ENCODE measurements around the gene SIPA1.
"Not testable (repeated sequence)": the region's sequence is repeated elsewhere in the genome, so short reads cannot be mapped to it uniquely, and the experiment has no call there.

The SIPA1 gene

GRCh38 chr11:65658174-65659021 lies 20.5 kb downstream of the SIPA1 start:
- peaks cover 14% of the 10 kb centered on the region for H3K4me1 ChIP-seq (ENCODE audit: insufficient read depth, low read length)
- H3K36me3 ChIP-seq (ENCODE audit: insufficient read depth, low read length): peaks cover 66% of the 10 kb centered on the region
- H3K27me3 ChIP-seq (ENCODE audit: insufficient read depth, low read length): no peaks in the 10 kb centered on the region
- H3K9me3 ChIP-seq (ENCODE audit: low read length): no peaks in the 10 kb centered on the region
- H3K4me3 ChIP-seq (ENCODE audit: low read length): no peak overlapping the region
- H2AFZ ChIP-seq (ENCODE audit: low read depth, low read length): no peak overlapping the region

GRCh38 chr11:65660038-65660437 lies 22.1 kb downstream of the SIPA1 start:
- Histone ChIP-seq H3K36me3 (ENCODE audit: insufficient read depth, low read length) (peaks cover 56% of the 10 kb centered on the region), H3K9me3 (ENCODE audit: low read length) (no peaks in the 10 kb centered on the region), H3K4me3 (ENCODE audit: low read length) (no peak overlapping the region), H3K27me3 (ENCODE audit: insufficient read depth, low read length) (no peaks in the 10 kb centered on the region), H3K4me1 (ENCODE audit: insufficient read depth, low read length) (peaks cover 12% of the 10 kb centered on the region), H2AFZ (ENCODE audit: low read depth, low read length) (no peak overlapping the region)

GRCh38 chr11:65660908-65661307 lies 23.0 kb downstream of the SIPA1 start:
- H3K36me3 ChIP-seq (ENCODE audit: insufficient read depth, low read length): peaks cover 48% of the 10 kb centered on the region
- not testable (repeated sequence) for H3K9me3 ChIP-seq (ENCODE audit: low read length); H3K4me3 ChIP-seq (ENCODE audit: low read length)

GRCh38 chr11:65661599-65662246 lies 23.8 kb downstream of the SIPA1 start:
- peaks cover 42% of the 10 kb centered on the region for H3K36me3 ChIP-seq (ENCODE audit: insufficient read depth, low read length)
- no peak overlapping the region for H2AFZ ChIP-seq (ENCODE audit: low read depth, low read length)
- H3K9me3 ChIP-seq (ENCODE audit: low read length): no peaks in the 10 kb centered on the region

More at GRCh38 chr11:65660908-65661307, 23.0 kb downstream of the SIPA1 start:
- not testable (repeated sequence) for H3K27me3 ChIP-seq (ENCODE audit: insufficient read depth, low read length); H2AFZ ChIP-seq (ENCODE audit: low read depth, low read length)
- H3K4me1 ChIP-seq (ENCODE audit: insufficient read depth, low read length): peaks cover 12% of the 10 kb centered on the region

GRCh38 chr11:65662247-65662798 lies 24.4 kb downstream of the SIPA1 start:
- Histone ChIP-seq H3K27me3 (ENCODE audit: insufficient read depth, low read length) (no peaks in the 10 kb centered on the region), H3K9me3 (ENCODE audit: low read length) (no peaks in the 10 kb centered on the region), H2AFZ (ENCODE audit: low read depth, low read length) (peak overlapping the region; percentile 15), H3K4me3 (ENCODE audit: low read length) (peak overlapping the region; percentile 98), H3K36me3 (ENCODE audit: insufficient read depth, low read length) (peaks cover 37% of the 10 kb centered on the region), H3K4me1 (ENCODE audit: insufficient read depth, low read length) (peaks cover 12% of the 10 kb centered on the region)

More at GRCh38 chr11:65661599-65662246, 23.8 kb downstream of the SIPA1 start:
- Histone ChIP-seq H3K4me3 (ENCODE audit: low read length) (peak overlapping the region; percentile 98), H3K27me3 (ENCODE audit: insufficient read depth, low read length) (no peaks in the 10 kb centered on the region), H3K4me1 (ENCODE audit: insufficient read depth, low read length) (peaks cover 12% of the 10 kb centered on the region)

GRCh38 chr11:65662799-65663638 lies 25.1 kb downstream of the SIPA1 start, which contains the start of gene RELA:
Gene RELA (minus strand): TSS chr11:65662916. CDS start chr11:65662832, 84 bp downstream.
- H3K36me3 ChIP-seq (ENCODE audit: insufficient read depth, low read length): peaks cover 30% of the 10 kb centered on the region
- H2AFZ ChIP-seq (ENCODE audit: low read depth, low read length): peak within 1 kb of the TSS; percentile 73
- H3K4me1 ChIP-seq (ENCODE audit: insufficient read depth, low read length): peaks cover 12% of the 10 kb centered on the region
- no peaks in the 10 kb centered on the region for H3K9me3 ChIP-seq (ENCODE audit: low read length)
- peak within 1 kb of the TSS; percentile 98 for H3K4me3 ChIP-seq (ENCODE audit: low read length)
- no peaks in the 10 kb centered on the region for H3K27me3 ChIP-seq (ENCODE audit: insufficient read depth, low read length)

GRCh38 chr11:65663639-65664200 lies 25.8 kb downstream of the SIPA1 start:
- H2AFZ ChIP-seq (ENCODE audit: low read depth, low read length): peak overlapping the region; percentile 73
- H3K9me3 ChIP-seq (ENCODE audit: low read length): no peaks in the 10 kb centered on the region
- H3K27me3 ChIP-seq (ENCODE audit: insufficient read depth, low read length): no peaks in the 10 kb centered on the region
- H3K4me1 ChIP-seq (ENCODE audit: insufficient read depth, low read length): peaks cover 12% of the 10 kb centered on the region
- peak overlapping the region; percentile 98 for H3K4me3 ChIP-seq (ENCODE audit: low read length)
- peaks cover 23% of the 10 kb centered on the region for H3K36me3 ChIP-seq (ENCODE audit: insufficient read depth, low read length)

GRCh38 chr11:65672180-65672860 lies 34.4 kb downstream of the SIPA1 start:
- no peak overlapping the region for H2AFZ ChIP-seq (ENCODE audit: low read depth, low read length)
- no peaks in the 10 kb centered on the region for H3K36me3 ChIP-seq (ENCODE audit: insufficient read depth, low read length)
- no peak overlapping the region for H3K4me3 ChIP-seq (ENCODE audit: low read length)
- no peaks in the 10 kb centered on the region for H3K27me3 ChIP-seq (ENCODE audit: insufficient read depth, low read length)
- H3K4me1 ChIP-seq (ENCODE audit: insufficient read depth, low read length): no peaks in the 10 kb centered on the region
- no peaks in the 10 kb centered on the region for H3K9me3 ChIP-seq (ENCODE audit: low read length)

- Histone ChIP-seq H2AFZ (ENCODE audit: low read depth, low read length) (no peak overlapping the region), H3K4me3 (ENCODE audit: low read length) (no peak overlapping the region), H3K36me3 (ENCODE audit: insufficient read depth, low read length) (no peaks in the 10 kb centered on the region)
These were observed 35.1 kb downstream of the SIPA1 start for GRCh38 chr11:65672982-65673381.

GRCh38 chr11:65680192-65680743 lies 42.4 kb downstream of the SIPA1 start:
- Histone ChIP-seq H3K9me3 (ENCODE audit: low read length) (no peaks in the 10 kb centered on the region), H3K4me1 (ENCODE audit: insufficient read depth, low read length) (no peaks in the 10 kb centered on the region), H3K27me3 (ENCODE audit: insufficient read depth, low read length) (peaks cover 6% of the 10 kb centered on the region), H2AFZ (ENCODE audit: low read depth, low read length) (no peak overlapping the region), H3K36me3 (ENCODE audit: insufficient read depth, low read length) (no peaks in the 10 kb centered on the region), H3K4me3 (ENCODE audit: low read length) (no peak overlapping the region)

More at GRCh38 chr11:65672982-65673381, 35.1 kb downstream of the SIPA1 start:
- no peaks in the 10 kb centered on the region for H3K27me3 ChIP-seq (ENCODE audit: insufficient read depth, low read length)
- H3K4me1 ChIP-seq (ENCODE audit: insufficient read depth, low read length): no peaks in the 10 kb centered on the region
- no peaks in the 10 kb centered on the region for H3K9me3 ChIP-seq (ENCODE audit: low read length)

- H3K9me3 ChIP-seq (ENCODE audit: low read length); H3K36me3 ChIP-seq (ENCODE audit: insufficient read depth, low read length); H3K4me3 ChIP-seq (ENCODE audit: low read length); H3K4me1 ChIP-seq (ENCODE audit: insufficient read depth, low read length); H2AFZ ChIP-seq (ENCODE audit: low read depth, low read length); H3K27me3 ChIP-seq (ENCODE audit: insufficient read depth, low read length): not testable (repeated sequence)
These were observed 45.6 kb downstream of the SIPA1 start for GRCh38 chr11:65683480-65683879.

- H3K27me3 ChIP-seq (ENCODE audit: insufficient read depth, low read length): peaks cover 6% of the 10 kb centered on the region
- no peaks in the 10 kb centered on the region for H3K36me3 ChIP-seq (ENCODE audit: insufficient read depth, low read length)
- no peaks in the 10 kb centered on the region for H3K9me3 ChIP-seq (ENCODE audit: low read length)
- no peak overlapping the region for H2AFZ ChIP-seq (ENCODE audit: low read depth, low read length)
- no peaks in the 10 kb centered on the region for H3K4me1 ChIP-seq (ENCODE audit: insufficient read depth, low read length)
- no peak overlapping the region for H3K4me3 ChIP-seq (ENCODE audit: low read length)
These were observed 48.1 kb downstream of the SIPA1 start for GRCh38 chr11:65685981-65686380.

All from neuron (in vitro differentiated cells).